Muscle of leg (tissue), 11 donors: Measurements from ENCODE around the gene FSTL4. TPM values are rescaled to one million over a fixed set of nuclear protein-coding genes. Genes with fewer than 3 reads are reported as not detected.

Experiments
- DNase-seq: peaks from one replicate; pipeline ENCODE4 v3.0.0; 2013
- H3K27ac ChIP-seq: one replicate; pipeline ENCODE4 v1.5.1; 2013; ENCODE audit warnings: mild to moderate bottlenecking, low read length, control low read depth
- H3K27me3 ChIP-seq: one replicate; pipeline ENCODE4 v1.6.1; 2013; ENCODE audit warnings: low read length; ENCODE audit not compliant: control insufficient read depth, insufficient read depth
- H3K36me3 ChIP-seq: one replicate; pipeline ENCODE4 v1.6.1; 2013; ENCODE audit warnings: low read length; ENCODE audit not compliant: control insufficient read depth, insufficient read depth
- H3K4me1 ChIP-seq: one replicate; pipeline ENCODE4 v1.6.1; 2013; ENCODE audit warnings: low read length; ENCODE audit not compliant: control insufficient read depth, insufficient read depth
- H3K4me3 ChIP-seq: one replicate; pipeline ENCODE4 v1.5.1; 2013; ENCODE audit warnings: low read length, control low read depth
- H3K9me3 ChIP-seq: replicated peaks from 2 replicates; pipeline ENCODE4 v1.6.1; 2013; ENCODE audit warnings: low read depth, low read length; ENCODE audit not compliant: control insufficient read depth
- WGBS: methylation state at CpG from one replicate; pipeline ENCODE4 v1.1.5; 2013; ENCODE audit warnings: missing lambda C conversion rate; ENCODE audit not compliant: insufficient coverage; 5-methylcytosine and 5-hydroxymethylcytosine counted together
- polyA plus RNA-seq, 8 donors: library from polyadenylated mRNA; unstranded; fragments of 120-200 nt; gene quantifications; one replicate each; pipeline versions ENCODE4 v1.2.1 to v1.2.3, GENCODE V29; 2013; ENCODE audit warnings: inconsistent platforms in 1 of 8, low replicate concordance in 1 of 8; ENCODE audit not compliant: insufficient read length in 8 of 8, insufficient read depth in 1 of 8
- total RNA-seq: library from RNA; stranded (reverse); fragments of 120-200 nt; gene quantifications from one replicate; pipeline ENCODE4 v1.2.4, GENCODE V29; 2013

Gene FSTL4
- total and polyA plus RNA-seq, 9 donors = 0.68 to 1.8 (median 1.3) TPM

DNA sequence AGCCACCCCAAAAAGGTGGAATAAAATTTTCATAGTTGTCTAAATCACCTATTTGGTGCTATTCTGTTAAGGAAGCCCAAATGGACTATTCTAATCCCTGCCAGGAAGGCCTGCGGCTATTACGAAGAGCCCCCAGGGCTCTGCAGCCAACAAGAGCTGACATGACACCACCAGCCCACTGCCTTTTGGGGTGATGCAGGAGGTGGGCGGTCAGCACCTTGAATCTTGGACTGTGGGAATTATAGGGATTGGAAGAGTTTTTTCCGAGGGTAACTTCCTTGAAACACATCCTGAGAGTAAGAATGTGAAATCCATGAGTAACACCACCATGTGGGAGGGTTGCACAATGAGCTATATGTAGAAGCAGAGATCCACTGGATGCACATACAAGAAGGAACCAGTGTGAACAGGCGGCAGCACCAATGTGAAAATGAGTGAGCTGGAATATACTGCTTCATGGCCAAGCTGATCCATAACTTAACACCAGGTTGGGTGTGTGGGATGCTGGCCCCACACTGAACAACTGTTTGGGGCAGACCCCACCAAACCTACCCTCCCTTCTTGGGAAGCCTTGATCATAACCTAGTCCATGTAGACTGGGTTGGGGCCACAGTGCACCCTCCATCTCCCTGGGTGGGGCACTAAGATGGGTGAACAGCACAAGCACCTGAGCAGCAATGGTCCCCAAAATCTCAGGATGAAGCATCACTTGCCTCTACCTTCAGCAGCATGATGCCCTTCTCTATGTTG is 239.0 kb downstream of the FSTL4 start:
- H3K9me3 ChIP-seq = peaks cover 14% of the 10 kb centered on the region
- WGBS = 87% methylated on average over 3 of the region's 5 CpGs
- H3K4me3 ChIP-seq = no peak overlapping the region
- H3K27ac ChIP-seq = no peak overlapping the region
- H3K27me3 ChIP-seq = peaks cover 3% of the 10 kb centered on the region
- peaks cover 43% of the 10 kb centered on the region for H3K4me1 ChIP-seq
- H3K36me3 ChIP-seq = no peaks in the 10 kb centered on the region
- DNase-seq = no peak

DNA sequence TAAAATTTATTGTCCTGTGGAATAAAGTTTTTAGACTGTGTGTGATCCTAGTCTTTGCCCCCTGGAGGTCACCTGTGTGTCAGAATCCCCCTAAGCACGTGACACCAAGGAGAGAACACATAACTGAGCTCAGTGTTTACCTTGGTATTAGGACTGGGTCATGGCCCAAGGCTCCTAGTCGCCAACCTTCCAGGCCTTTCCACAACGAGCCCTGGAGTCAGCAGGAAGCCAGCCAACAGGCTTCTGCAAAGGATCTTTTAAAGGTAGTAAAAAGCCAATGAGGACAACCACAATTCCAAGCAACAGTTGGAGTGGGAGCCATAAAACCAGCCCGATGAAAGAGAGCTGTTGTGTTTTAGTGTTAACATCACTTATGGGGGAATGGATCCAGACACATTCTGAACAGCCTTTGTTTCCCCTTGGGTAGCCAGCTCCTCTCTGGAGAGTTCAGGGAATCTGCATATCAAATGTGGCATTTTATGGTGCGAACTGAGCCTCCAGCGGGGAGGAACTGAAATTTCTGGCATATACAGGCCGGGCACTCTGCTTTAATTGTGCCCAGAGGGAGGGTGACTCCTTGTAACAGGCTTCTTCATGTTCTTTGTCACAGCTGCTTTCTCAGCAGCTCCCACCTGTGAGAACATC is 239.9 kb downstream of the FSTL4 start:
- Histone ChIP-seq H3K4me1 (peaks cover 52% of the 10 kb centered on the region), H3K27me3 (peaks cover 3% of the 10 kb centered on the region), H3K9me3 (peaks cover 7% of the 10 kb centered on the region), H3K27ac (no peak overlapping the region), H3K4me3 (no peak overlapping the region), H3K36me3 (no peaks in the 10 kb centered on the region)
- no peak for DNase-seq
- 42% methylated on average over 4 of the region's 7 CpGs for WGBS

DNA sequence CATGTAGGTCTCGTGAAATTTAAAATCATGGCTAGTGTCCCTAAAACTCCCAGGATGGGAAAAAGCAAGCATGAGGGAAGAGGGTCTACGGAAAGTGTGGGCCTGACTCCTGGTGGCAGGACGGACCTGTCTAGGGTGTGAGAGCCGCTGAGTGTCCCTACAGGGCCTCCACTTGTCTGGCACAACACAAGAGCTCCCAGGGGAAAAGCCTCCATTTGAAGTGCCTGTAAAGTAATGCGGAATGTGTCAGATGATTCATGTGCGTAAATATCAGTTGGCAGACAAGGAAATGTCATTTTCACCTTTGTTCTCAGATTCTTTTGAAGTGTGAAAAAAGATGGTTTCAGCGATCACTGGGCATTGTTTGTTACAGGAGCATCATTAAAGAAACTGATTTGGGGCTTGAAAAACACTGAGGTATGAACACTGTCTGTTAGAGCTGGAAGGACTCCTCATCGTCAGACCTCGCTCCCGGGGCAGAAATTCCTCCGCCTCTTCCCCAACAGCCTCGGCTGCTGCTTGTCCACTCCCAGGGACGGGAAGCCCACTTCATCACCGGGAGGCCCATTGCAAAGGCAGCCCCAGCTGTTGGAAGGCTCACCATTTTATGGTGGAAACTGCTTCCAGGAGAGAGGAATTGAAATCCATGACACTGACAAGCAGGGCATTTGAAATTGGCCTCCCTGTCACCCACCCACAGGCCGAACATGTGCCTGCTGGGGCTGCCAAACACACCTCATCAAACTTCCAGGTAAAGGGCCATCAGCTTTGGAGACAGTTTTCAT is 240.8 kb downstream of the FSTL4 start:
- peaks cover 58% of the 10 kb centered on the region for H3K4me1 ChIP-seq
- WGBS = 63% methylated on average over 12 of the region's 15 CpGs
- DNase-seq = no peak
- no peaks in the 10 kb centered on the region for H3K9me3 ChIP-seq
- peaks cover 3% of the 10 kb centered on the region for H3K27me3 ChIP-seq
- H3K36me3 ChIP-seq = no peaks in the 10 kb centered on the region
- no peak overlapping the region for H3K4me3 ChIP-seq
- no peak overlapping the region for H3K27ac ChIP-seq

GRCh38 chr5:133370904-133371303 is 241.4 kb downstream of the FSTL4 start:
- peaks cover 3% of the 10 kb centered on the region for H3K27me3 ChIP-seq
- no peak overlapping the region for H3K4me3 ChIP-seq
- no peaks in the 10 kb centered on the region for H3K9me3 ChIP-seq
- no peak for DNase-seq
- no peaks in the 10 kb centered on the region for H3K36me3 ChIP-seq
- 92% methylated on average over 7 of the region's 7 CpGs for WGBS
- no peak overlapping the region for H3K27ac ChIP-seq
- peaks cover 64% of the 10 kb centered on the region for H3K4me1 ChIP-seq

DNA sequence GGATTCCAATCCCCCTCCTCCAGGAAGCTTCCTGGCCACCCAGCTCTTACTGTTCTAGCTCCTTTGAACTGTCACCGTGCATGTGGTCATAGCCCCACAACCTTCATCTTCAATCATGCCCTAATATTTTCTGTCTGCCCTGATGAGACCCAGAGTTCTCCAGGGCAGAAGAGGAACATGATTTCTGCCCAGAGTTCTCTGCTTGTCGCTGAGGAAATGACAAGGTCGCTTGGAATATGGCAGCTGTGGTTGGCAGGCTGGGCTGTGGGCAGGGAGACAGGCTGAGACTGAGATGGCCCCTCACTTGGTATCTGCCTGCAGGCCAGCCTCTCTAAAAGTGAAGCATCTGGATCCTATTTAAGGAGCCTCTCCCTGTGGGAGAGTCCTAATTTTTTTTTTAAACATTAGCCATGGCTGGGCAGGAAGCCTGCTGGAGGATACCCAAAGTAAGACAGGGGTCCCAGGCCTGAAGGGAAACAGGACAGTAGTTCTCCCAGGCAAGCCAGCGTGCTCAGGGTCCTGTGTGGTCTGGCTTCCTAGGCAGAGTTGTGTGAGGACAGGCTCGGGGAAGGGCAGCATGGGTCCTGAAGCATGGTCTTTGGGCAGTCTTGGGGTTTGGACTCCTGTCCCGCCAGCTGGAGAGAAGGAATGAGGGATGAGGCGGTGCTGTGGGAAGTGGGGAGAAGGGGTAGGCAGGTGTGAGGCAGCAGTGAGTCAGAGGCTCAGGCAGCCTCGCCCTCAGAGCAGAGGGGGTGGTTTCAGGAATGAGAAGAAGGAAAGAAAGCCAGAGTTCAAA is 242.1 kb downstream of the FSTL4 start:
- Histone ChIP-seq H3K27ac (no peak overlapping the region), H3K4me1 (peaks cover 71% of the 10 kb centered on the region), H3K9me3 (no peaks in the 10 kb centered on the region), H3K27me3 (peaks cover 3% of the 10 kb centered on the region), H3K4me3 (no peak overlapping the region), H3K36me3 (no peaks in the 10 kb centered on the region)
- DNase-seq = peak; percentile 41
- 42% methylated on average over 8 of the region's 8 CpGs for WGBS

GRCh38 chr5:133368916-133369783 is 243.2 kb downstream of the FSTL4 start:
- H3K27me3 ChIP-seq = peaks cover 5% of the 10 kb centered on the region
- H3K9me3 ChIP-seq = no peaks in the 10 kb centered on the region
- H3K36me3 ChIP-seq = no peaks in the 10 kb centered on the region
- H3K27ac ChIP-seq = no peak overlapping the region
- DNase-seq = no peak
- WGBS = 73% methylated on average over 4 of the region's 7 CpGs
- H3K4me3 ChIP-seq = no peak overlapping the region
- peaks cover 79% of the 10 kb centered on the region for H3K4me1 ChIP-seq

GRCh38 chr5:133367984-133368383 is 244.4 kb downstream of the FSTL4 start:
- no peak overlapping the region for H3K4me3 ChIP-seq
- 40% methylated on average over 2 of the region's 2 CpGs for WGBS
- H3K27ac ChIP-seq = peak overlapping the region; percentile 74
- H3K27me3 ChIP-seq = peaks cover 8% of the 10 kb centered on the region
- peak; percentile 27 for DNase-seq
- H3K36me3 ChIP-seq = no peaks in the 10 kb centered on the region
- H3K4me1 ChIP-seq = peaks cover 79% of the 10 kb centered on the region
- no peaks in the 10 kb centered on the region for H3K9me3 ChIP-seq

DNA sequence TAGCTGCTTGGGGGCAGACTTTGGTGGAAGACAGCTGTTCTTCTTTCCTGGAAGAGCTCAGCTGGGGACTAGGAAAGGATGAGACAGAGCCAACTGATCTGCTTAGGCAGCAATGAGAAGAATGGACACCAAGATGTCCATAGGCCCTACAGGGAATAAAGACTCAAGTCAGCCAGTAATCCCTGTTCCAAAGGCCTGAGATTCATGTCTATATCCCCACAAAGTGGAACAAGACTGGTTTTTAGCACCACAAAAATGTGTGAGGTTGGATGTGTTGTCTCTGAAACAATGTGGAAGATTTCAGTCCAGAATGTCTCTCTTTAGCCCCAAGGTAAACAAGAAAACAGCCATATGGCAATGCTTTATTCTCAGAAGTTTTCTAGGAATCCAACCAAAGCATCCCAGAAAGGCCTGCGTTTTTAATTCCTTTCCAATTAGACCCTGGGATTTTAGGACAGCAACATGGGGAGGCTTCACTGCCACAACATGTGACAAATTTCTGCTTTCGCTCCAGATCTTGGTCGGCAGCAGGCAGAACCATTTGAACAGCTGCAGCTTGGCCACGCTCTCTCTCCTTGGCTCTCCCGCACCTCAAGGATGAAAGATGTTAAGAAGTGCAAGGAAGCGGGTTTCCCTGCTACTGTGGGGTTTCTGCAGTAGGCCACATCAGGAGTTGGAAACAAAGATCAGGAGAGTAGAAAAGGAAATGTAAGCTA is 245.1 kb downstream of the FSTL4 start:
- peaks cover 72% of the 10 kb centered on the region for H3K4me1 ChIP-seq
- WGBS = 38% methylated on average over 3 of the region's 6 CpGs
- peaks cover 8% of the 10 kb centered on the region for H3K27me3 ChIP-seq
- no peaks in the 10 kb centered on the region for H3K9me3 ChIP-seq
- peak overlapping the region; percentile 74 for H3K27ac ChIP-seq
- H3K36me3 ChIP-seq = no peaks in the 10 kb centered on the region
- no peak overlapping the region for H3K4me3 ChIP-seq
- DNase-seq = peak; percentile 94

GRCh38 chr5:133366438-133366837 is 245.9 kb downstream of the FSTL4 start:
- 92% methylated on average over 3 of the region's 6 CpGs for WGBS
- peaks cover 8% of the 10 kb centered on the region for H3K27me3 ChIP-seq
- H3K4me1 ChIP-seq = peaks cover 67% of the 10 kb centered on the region
- no peaks in the 10 kb centered on the region for H3K9me3 ChIP-seq
- no peak overlapping the region for H3K4me3 ChIP-seq
- peak overlapping the region; percentile 74 for H3K27ac ChIP-seq
- no peak for DNase-seq
- no peaks in the 10 kb centered on the region for H3K36me3 ChIP-seq
